Measurements from ENCODE around the gene KRTAP12-4. TPM values are rescaled to one million over a fixed set of nuclear protein-coding genes. Genes with fewer than 3 reads are reported as not detected.
A peak's percentile ranks its signal among the peaks of the same experiment; 100 is the strongest.
"Not testable (repeated sequence)": the region's sequence is repeated elsewhere in the genome, so short reads cannot be mapped to it uniquely, and the experiment has no call there.

The KRTAP12-4 gene
- total RNA-seq, 4 donors from 2014 or later = not detected

DNA sequence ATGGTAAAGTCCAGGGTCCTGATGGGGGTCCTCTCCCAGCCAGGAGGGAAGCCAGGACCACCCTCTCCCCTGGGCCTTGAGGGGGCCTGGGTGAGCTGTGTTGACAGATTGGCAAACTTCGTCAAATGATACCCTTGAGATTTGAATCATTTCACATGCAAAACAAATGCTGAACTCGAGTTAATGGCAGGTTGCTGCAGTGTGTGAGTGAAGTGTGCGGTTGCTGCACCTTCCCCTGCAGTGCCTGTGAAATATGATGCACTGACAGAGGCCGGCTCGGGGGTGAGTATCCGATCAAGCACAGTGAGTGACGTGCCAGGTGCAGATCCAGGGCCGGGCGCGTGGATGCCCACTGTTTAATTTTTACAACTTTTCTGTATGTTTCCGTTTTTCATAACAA lies 33.2 kb upstream of the KRTAP12-4 start:
- H3K4me3 ChIP-seq = no peak overlapping the region
- no peak overlapping the region for H3K27ac ChIP-seq (replicated peaks in 1 of 4)
- peak; percentile 77 for DNase-seq (ENCODE audit: extremely low spot score)
- no peaks in the 10 kb centered on the region for H3K36me3 ChIP-seq
- H3K9me3 ChIP-seq = peaks cover 0 to 10% (median 3%) of the 10 kb centered on the region in 4 donors
- intact Hi-C loops (cut with DNase I) = no loop called here
- peaks cover 0 to 39% (median 0%) of the 10 kb centered on the region in 4 donors for H3K27me3 ChIP-seq
- TF ChIP-seq, protein P1, sequence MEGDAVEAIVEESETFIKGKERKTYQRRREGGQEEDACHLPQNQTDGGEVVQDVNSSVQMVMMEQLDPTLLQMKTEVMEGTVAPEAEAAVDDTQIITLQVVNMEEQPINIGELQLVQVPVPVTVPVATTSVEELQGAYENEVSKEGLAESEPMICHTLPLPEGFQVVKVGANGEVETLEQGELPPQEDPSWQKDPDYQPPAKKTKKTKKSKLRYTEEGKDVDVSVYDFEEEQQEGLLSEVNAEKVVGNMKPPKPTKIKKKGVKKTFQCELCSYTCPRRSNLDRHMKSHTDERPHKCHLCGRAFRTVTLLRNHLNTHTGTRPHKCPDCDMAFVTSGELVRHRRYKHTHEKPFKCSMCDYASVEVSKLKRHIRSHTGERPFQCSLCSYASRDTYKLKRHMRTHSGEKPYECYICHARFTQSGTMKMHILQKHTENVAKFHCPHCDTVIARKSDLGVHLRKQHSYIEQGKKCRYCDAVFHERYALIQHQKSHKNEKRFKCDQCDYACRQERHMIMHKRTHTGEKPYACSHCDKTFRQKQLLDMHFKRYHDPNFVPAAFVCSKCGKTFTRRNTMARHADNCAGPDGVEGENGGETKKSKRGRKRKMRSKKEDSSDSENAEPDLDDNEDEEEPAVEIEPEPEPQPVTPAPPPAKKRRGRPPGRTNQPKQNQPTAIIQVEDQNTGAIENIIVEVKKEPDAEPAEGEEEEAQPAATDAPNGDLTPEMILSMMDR (IDR thresholded peaks at IDR 0.05) = no peak
- no peak for TF ChIP-seq POLR2A (IDR thresholded peaks at IDR 0.05; ENCODE audit: low read depth)
- no peak for TF ChIP-seq POLR2AphosphoS5 (IDR thresholded peaks at IDR 0.05)
- no peak for TF ChIP-seq EP300 (IDR thresholded peaks at IDR 0.05)
- no peaks in the 10 kb centered on the region for H3K4me1 ChIP-seq
- WGBS = 42% methylated on average over 11 of the region's 11 CpGs

GRCh38 chr21:44686843-44687561 lies 32.5 kb upstream of the KRTAP12-4 start:
- Histone ChIP-seq H3K27me3 (peaks cover 0 to 39% (median 0%) of the 10 kb centered on the region in 4 donors), H3K4me3 (no peak overlapping the region), H3K27ac (replicated peaks in 1 of 4) (no peak overlapping the region), H3K36me3 (no peaks in the 10 kb centered on the region), H3K4me1 (no peaks in the 10 kb centered on the region), H3K9me3 (peaks cover 0 to 4% (median 0%) of the 10 kb centered on the region in 4 donors)
- 75% methylated on average over 23 of the region's 25 CpGs for WGBS
- TF ChIP-seq POLR2AphosphoS5 (IDR thresholded peaks at IDR 0.05) = no peak
- TF ChIP-seq EP300 (IDR thresholded peaks at IDR 0.05) = no peak
- no peak for TF ChIP-seq POLR2A (IDR thresholded peaks at IDR 0.05; ENCODE audit: low read depth)
- peak; percentile 70 for DNase-seq (ENCODE audit: extremely low spot score)
- intact Hi-C loops (cut with DNase I) = no loop called here

- Histone ChIP-seq H3K9me3 (no peaks in the 10 kb centered on the region), H3K4me1 (no peaks in the 10 kb centered on the region), H3K36me3 (no peaks in the 10 kb centered on the region), H3K4me3 (no peak overlapping the region), H3K27me3 (peaks cover 0 to 46% (median 0%) of the 10 kb centered on the region in 4 donors), H3K27ac (replicated peaks in 1 of 4) (no peak overlapping the region)
- WGBS = 49% methylated on average over 13 of the region's 14 CpGs
- DNase-seq (ENCODE audit: extremely low spot score) = peak; percentile 89
- TF ChIP-seq, protein P1 (IDR thresholded peaks at IDR 0.05) = no peak
- TF ChIP-seq POLR2AphosphoS5 (IDR thresholded peaks at IDR 0.05) = no peak
- no peak for TF ChIP-seq POLR2A (IDR thresholded peaks at IDR 0.05; ENCODE audit: low read depth)
- no peak for TF ChIP-seq EP300 (IDR thresholded peaks at IDR 0.05)
- intact Hi-C loops (cut with DNase I) = no loop called here
These were observed 31.7 kb upstream of the KRTAP12-4 start for GRCh38 chr21:44686000-44686781.

- H3K27me3 ChIP-seq = peaks cover 0 to 46% (median 0%) of the 10 kb centered on the region in 4 donors
- H3K4me3 ChIP-seq; H3K27ac ChIP-seq (replicated peaks in 1 of 4); H3K4me1 ChIP-seq; intact Hi-C loops (cut with DNase I); H3K9me3 ChIP-seq; H3K36me3 ChIP-seq: not testable (repeated sequence)
- WGBS = no CpG with 5 or more reads among the region's 6 CpGs
- peak; percentile 81 for DNase-seq (ENCODE audit: extremely low spot score)
These were observed 30.6 kb upstream of the KRTAP12-4 start for GRCh38 chr21:44685050-44685449.

GRCh38 chr21:44684483-44684882 lies 30.0 kb upstream of the KRTAP12-4 start:
- no peak for DNase-seq (ENCODE audit: extremely low spot score)
- intact Hi-C loops (cut with DNase I) = no loop called here
- WGBS = 71% methylated on average over 6 of the region's 6 CpGs

More at GRCh38 chr21:44684483-44684882, 30.0 kb upstream of the KRTAP12-4 start:
- TF ChIP-seq, protein P1 (IDR thresholded peaks at IDR 0.05) = no peak
- no peak for TF ChIP-seq POLR2A (IDR thresholded peaks at IDR 0.05; ENCODE audit: low read depth)
- no peak for TF ChIP-seq EP300 (IDR thresholded peaks at IDR 0.05)
- no peak for TF ChIP-seq POLR2AphosphoS5 (IDR thresholded peaks at IDR 0.05)
- Histone ChIP-seq H3K27ac (replicated peaks in 1 of 4) (no peak overlapping the region), H3K27me3 (peaks cover 0 to 46% (median 0%) of the 10 kb centered on the region in 4 donors), H3K9me3 (no peaks in the 10 kb centered on the region), H3K4me3 (no peak overlapping the region), H3K36me3 (no peaks in the 10 kb centered on the region), H3K4me1 (no peaks in the 10 kb centered on the region)
